Esophagus squamous epithelium (tissue), 5 donors: ENCODE measurements around the gene C19orf67. TPM values are rescaled to one million over a fixed set of nuclear protein-coding genes. Genes with fewer than 3 reads are reported as not detected.
A peak's percentile ranks its signal among the peaks of the same experiment; 100 is the strongest.

ENCODE experiments used
- DNase-seq: peaks from one replicate; lab custom pipeline; 2025; lab: John Stamatoyannopoulos, UW
- H3K27ac ChIP-seq, 4 donors: fragments of 200-600 bp; sonication (generic); one replicate each; pipeline ENCODE4 v1.5.1; 2016 to 2019; ENCODE audit warnings: mild to moderate bottlenecking in 1 of 4
- H3K27me3 ChIP-seq, 4 donors: fragments of 200-600 bp; sonication (generic); 1 replicate in 3 of 4; 2 replicates in 1 of 4; pipeline versions ENCODE4 v1.5.1 to v1.6.0; 2017 to 2021; ENCODE audit warnings: antibody characterized with exemption in 1 of 4
- H3K36me3 ChIP-seq, 3 donors: fragments of 200-600 bp; sonication (generic); one replicate each; pipeline ENCODE4 v1.5.1; 2016 to 2019
- H3K4me1 ChIP-seq, 3 donors: fragments of 200-600 bp; sonication (generic); one replicate each; pipeline ENCODE4 v1.5.1; 2017 to 2019
- H3K4me3 ChIP-seq, 4 donors: fragments of 200-600 bp; sonication (generic); 1 replicate in 3 of 4; 2 replicates in 1 of 4; pipeline ENCODE4 v1.5.1; 2016 to 2019; ENCODE audit warnings: mild to moderate bottlenecking in 2 of 4, moderate library complexity in 1 of 4
- H3K9me3 ChIP-seq, 3 donors: fragments of 200-600 bp; sonication (generic); one replicate each; pipeline ENCODE4 v1.5.1; 2016 to 2019
- CTCF ChIP-seq, 6 experiments: fragments of 450-650 bp in 4 of 6; fragments of 200-600 bp in 2 of 6; sonication (generic) in 2 of 6; IDR thresholded peaks; one replicate each; pipeline ENCODE4 v1.5.1; 2016 to 2019; ENCODE audit warnings: antibody characterized with exemption in 6 of 6, mild to moderate bottlenecking in 4 of 6, moderate library complexity in 4 of 6
- POLR2A ChIP-seq, 4 donors: fragments of 450-650 bp; IDR thresholded peaks; one replicate each; pipeline ENCODE4 v1.6.1; 2017; ENCODE audit warnings: antibody characterized with exemption in 4 of 4, mild to moderate bottlenecking in 4 of 4, moderate library complexity in 3 of 4
- WGBS, 2 donors: methylation state at CpG; one replicate each; pipeline ENCODE4 v1.1.5; 2018; 5-methylcytosine and 5-hydroxymethylcytosine counted together
- intact Hi-C: fragments of 100-400 bp; cut with DNase I; formaldehyde crosslinking; loops from one replicate; pipeline ENCODE4 v1.15.0; 2022
- total RNA-seq, 4 donors: library from RNA; depleted of rRNA; stranded (reverse); fragments of >200 nt; gene quantifications; one replicate each; pipeline ENCODE4 v1.1.0, GENCODE V29; 2016
- donor health status: DM: yes; HTN: yes; CAD: no.

Gene C19orf67
- total RNA-seq, 4 donors from 2014 or later, result not detected

GRCh38 chr19:14096272-14096992 lies 10.8 kb upstream of the C19orf67 start:
- DNase-seq, result no peak
- no peaks in the 10 kb centered on the region for H3K27me3 ChIP-seq
- H3K27ac ChIP-seq, result no peak overlapping the region
- H3K9me3 ChIP-seq, result peaks cover 0 to 12% (median 5%) of the 10 kb centered on the region in 3 donors
- 93 to 98% methylated on average over 5 to 10 of the region's 11 CpGs for WGBS, 2 donors
- intact Hi-C loops, result no loop called here
- H3K4me1 ChIP-seq, result peaks cover 5 to 10% (median 6%) of the 10 kb centered on the region in 3 donors
- peaks cover 4 to 52% (median 16%) of the 10 kb centered on the region in 3 donors for H3K36me3 ChIP-seq
- H3K4me3 ChIP-seq, result no peak overlapping the region
- TF ChIP-seq POLR2A (IDR thresholded peaks at IDR 0.05), result no peak
- no peak for TF ChIP-seq CTCF (IDR thresholded peaks at IDR 0.05)

GRCh38 chr19:14094854-14095253 lies 9.3 kb upstream of the C19orf67 start:
- H3K36me3 ChIP-seq, result peaks cover 0 to 36% (median 9%) of the 10 kb centered on the region in 3 donors
- WGBS, 2 donors, result 81 to 86% methylated on average over 7 of the region's 7 CpGs
- H3K27ac ChIP-seq, result no peak overlapping the region
- peaks cover 0 to 12% (median 5%) of the 10 kb centered on the region in 3 donors for H3K9me3 ChIP-seq
- no peak for DNase-seq
- H3K4me3 ChIP-seq, result no peak overlapping the region
- TF ChIP-seq CTCF (IDR thresholded peaks at IDR 0.05) (no peak), POLR2A (IDR thresholded peaks at IDR 0.05) (no peak)
- intact Hi-C loops, result no loop called here
- no peaks in the 10 kb centered on the region for H3K27me3 ChIP-seq
- peaks cover 5 to 13% (median 6%) of the 10 kb centered on the region in 3 donors for H3K4me1 ChIP-seq

- intact Hi-C loops, result no loop called here
- Histone ChIP-seq H3K9me3 (peaks cover 0 to 12% (median 5%) of the 10 kb centered on the region in 3 donors), H3K27ac (no peak overlapping the region), H3K4me3 (no peak overlapping the region), H3K36me3 (peaks cover 2 to 30% (median 9%) of the 10 kb centered on the region in 3 donors), H3K27me3 (no peaks in the 10 kb centered on the region), H3K4me1 (peaks cover 10 to 24% (median 11%) of the 10 kb centered on the region in 3 donors)
- 92 to 98% methylated on average over 7 to 8 of the region's 9 CpGs for WGBS, 2 donors
- DNase-seq, result no peak
- no peak for TF ChIP-seq POLR2A (IDR thresholded peaks at IDR 0.05)
- no peak for TF ChIP-seq CTCF (IDR thresholded peaks at IDR 0.05)
Observed at GRCh38 chr19:14093117-14093823, 7.7 kb upstream of the C19orf67 start.

GRCh38 chr19:14091813-14092462 lies 6.4 kb upstream of the C19orf67 start:
- peak overlapping the region; percentile 64 to 98 (median 84) for H3K4me3 ChIP-seq

More at GRCh38 chr19:14091813-14092462, 6.4 kb upstream of the C19orf67 start:
- Histone ChIP-seq H3K27ac (peak overlapping the region; percentile 88 to 98 (median 92)), H3K9me3 (peaks cover 0 to 12% (median 5%) of the 10 kb centered on the region in 3 donors), H3K36me3 (peaks cover 5 to 29% (median 8%) of the 10 kb centered on the region in 3 donors), H3K4me1 (peaks cover 10 to 24% (median 11%) of the 10 kb centered on the region in 3 donors), H3K27me3 (no peaks in the 10 kb centered on the region)
- DNase-seq, result no peak
- 12 to 15% methylated on average over 14 of the region's 15 CpGs for WGBS, 2 donors
- TF ChIP-seq CTCF (IDR thresholded peaks at IDR 0.05) (no peak), POLR2A (IDR thresholded peaks at IDR 0.05) (no peak)
- intact Hi-C loops, result no loop called here
